Measurements from ENCODE around the gene PTPRF.

Gene PTPRF

DNA sequence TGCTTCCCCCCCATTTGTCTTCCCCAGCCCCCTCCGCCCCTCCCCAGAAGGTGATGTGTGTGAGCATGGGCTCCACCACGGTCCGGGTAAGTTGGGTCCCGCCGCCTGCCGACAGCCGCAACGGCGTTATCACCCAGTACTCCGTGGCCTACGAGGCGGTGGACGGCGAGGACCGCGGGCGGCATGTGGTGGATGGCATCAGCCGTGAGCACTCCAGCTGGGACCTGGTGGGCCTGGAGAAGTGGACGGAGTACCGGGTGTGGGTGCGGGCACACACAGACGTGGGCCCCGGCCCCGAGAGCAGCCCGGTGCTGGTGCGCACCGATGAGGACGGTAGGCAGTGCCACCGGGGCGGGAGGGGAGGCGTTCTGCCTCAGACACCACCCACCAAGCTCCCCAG, 67.0 kb downstream of the PTPRF start:
- no peaks in the 10 kb centered on the region for H3K9me3 ChIP-seq (ENCODE audit: control insufficient read depth in 2 of 2, low read length in 2 of 2)
- no peaks in the 10 kb centered on the region for H3K27me3 ChIP-seq (ENCODE audit: control insufficient read depth in 1 of 2, insufficient read depth in 2 of 2, low read length in 2 of 2)
- H3K4me3 ChIP-seq (ENCODE audit: low read length in 2 of 2): no peak overlapping the region
- H3K36me3 ChIP-seq (ENCODE audit: control insufficient read depth in 2 of 2, insufficient read depth in 2 of 2, low read length in 2 of 2): peaks cover 3 to 21% of the 10 kb centered on the region in 2 donors
- no peaks in the 10 kb centered on the region for H3K4me1 ChIP-seq (ENCODE audit: control insufficient read depth, insufficient read depth, low read length)
- H3K9ac ChIP-seq (ENCODE audit: low read length in 2 of 2): no peak overlapping the region
- no peak overlapping the region for H3K27ac ChIP-seq (ENCODE audit: low read length)

DNA sequence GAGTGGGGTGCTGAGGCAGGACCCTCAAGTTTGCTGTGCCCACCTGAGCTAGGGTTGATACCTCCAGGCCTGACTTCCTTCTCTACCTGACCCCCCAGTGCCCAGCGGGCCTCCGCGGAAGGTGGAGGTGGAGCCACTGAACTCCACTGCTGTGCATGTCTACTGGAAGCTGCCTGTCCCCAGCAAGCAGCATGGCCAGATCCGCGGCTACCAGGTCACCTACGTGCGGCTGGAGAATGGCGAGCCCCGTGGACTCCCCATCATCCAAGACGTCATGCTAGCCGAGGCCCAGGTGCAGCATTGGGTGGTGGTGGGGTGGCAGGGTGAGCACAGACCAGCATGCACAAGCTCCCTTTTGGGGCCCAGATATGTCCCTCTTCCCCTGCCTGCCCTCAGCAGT, 67.9 kb downstream of the PTPRF start:
- H3K36me3 ChIP-seq (ENCODE audit: control insufficient read depth in 2 of 2, insufficient read depth in 2 of 2, low read length in 2 of 2): peaks cover 0 to 16% of the 10 kb centered on the region in 2 donors
- no peaks in the 10 kb centered on the region for H3K27me3 ChIP-seq (ENCODE audit: control insufficient read depth in 1 of 2, insufficient read depth in 2 of 2, low read length in 2 of 2)
- no peak overlapping the region for H3K4me3 ChIP-seq (ENCODE audit: low read length in 2 of 2)
- no peak overlapping the region for H3K27ac ChIP-seq (ENCODE audit: low read length)
- H3K9ac ChIP-seq (ENCODE audit: low read length in 2 of 2): no peak overlapping the region
- no peaks in the 10 kb centered on the region for H3K9me3 ChIP-seq (ENCODE audit: control insufficient read depth in 2 of 2, low read length in 2 of 2)
- H3K4me1 ChIP-seq (ENCODE audit: control insufficient read depth, insufficient read depth, low read length): no peaks in the 10 kb centered on the region

DNA sequence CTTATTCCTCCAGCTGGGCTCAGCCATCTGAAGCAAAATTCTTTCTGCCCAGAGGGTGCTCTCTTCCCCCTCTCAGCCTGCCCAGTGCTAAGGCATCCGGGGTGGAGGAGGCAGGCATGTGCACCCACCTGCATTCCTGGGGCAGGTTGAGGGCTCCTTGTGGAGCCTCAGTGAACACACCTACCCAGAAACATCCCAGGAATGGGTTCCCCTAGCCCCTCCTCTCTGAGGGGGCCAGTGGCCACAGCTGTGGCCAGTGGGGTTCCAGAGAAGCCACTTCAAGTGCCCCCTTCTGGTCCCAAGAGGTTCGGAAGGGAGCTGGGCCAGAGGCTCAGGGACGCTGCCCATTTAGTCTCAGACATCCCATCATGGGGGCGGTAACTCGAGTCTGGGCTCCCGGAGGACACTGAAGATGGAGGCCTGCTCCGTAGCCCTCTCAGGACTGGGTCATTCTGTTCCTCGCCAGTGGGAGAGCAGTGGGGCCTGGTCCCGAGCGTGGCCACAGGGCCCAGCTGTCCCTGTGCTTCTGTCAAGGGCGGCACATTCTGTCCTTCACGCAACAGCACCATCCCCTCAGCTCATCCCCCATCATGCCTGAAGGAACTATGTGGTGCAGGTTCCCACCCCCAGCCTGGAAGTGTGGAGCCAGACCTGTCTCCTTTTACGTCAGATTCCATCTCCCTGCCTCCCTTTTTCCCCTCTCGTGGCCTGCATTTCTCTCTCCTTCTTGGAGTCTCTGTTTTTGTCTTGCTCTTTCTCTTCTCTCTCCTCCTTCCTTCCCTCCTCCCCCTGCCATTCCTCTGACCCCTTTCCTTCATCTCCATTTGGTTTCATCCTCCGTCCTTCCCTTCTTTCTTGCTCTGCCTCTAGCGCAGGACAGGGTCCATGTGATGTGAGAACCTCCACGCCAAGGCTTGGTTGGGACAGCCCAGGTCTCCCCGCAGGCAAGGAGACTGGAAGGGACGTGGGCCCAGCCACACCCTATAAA, 69.6 kb downstream of the PTPRF start:
- Histone ChIP-seq H3K9ac (ENCODE audit: low read length in 2 of 2) (no peak overlapping the region), H3K4me1 (ENCODE audit: control insufficient read depth, insufficient read depth, low read length) (no peaks in the 10 kb centered on the region), H3K27ac (ENCODE audit: low read length) (no peak overlapping the region), H3K36me3 (ENCODE audit: control insufficient read depth in 2 of 2, insufficient read depth in 2 of 2, low read length in 2 of 2) (peaks cover 7 to 24% of the 10 kb centered on the region in 2 donors), H3K9me3 (ENCODE audit: control insufficient read depth in 2 of 2, low read length in 2 of 2) (no peaks in the 10 kb centered on the region), H3K27me3 (ENCODE audit: control insufficient read depth in 1 of 2, insufficient read depth in 2 of 2, low read length in 2 of 2) (no peaks in the 10 kb centered on the region), H3K4me3 (ENCODE audit: low read length in 2 of 2) (no peak overlapping the region)

DNA sequence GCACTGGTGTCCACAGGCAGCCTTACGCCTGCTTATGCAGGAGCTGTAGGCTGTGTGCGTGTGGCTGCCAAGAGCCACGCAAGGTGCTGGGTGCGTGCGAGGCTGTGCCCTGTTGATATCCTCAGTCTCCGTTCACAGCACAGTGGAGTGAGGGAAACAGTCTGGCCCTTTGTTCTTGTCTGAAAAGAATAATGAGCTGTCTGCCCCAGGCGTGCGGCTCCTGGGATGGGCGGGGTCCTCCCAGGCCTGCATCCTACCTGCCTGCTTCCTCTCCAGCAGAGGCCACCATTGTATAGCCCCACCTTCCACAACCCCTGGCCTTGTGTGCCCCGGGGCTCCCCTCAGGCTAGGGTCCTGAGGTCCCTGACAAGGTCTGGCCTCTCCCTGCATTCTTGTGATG, 72.3 kb downstream of the PTPRF start:
- Histone ChIP-seq H3K27me3 (ENCODE audit: control insufficient read depth in 1 of 2, insufficient read depth in 2 of 2, low read length in 2 of 2) (no peaks in the 10 kb centered on the region), H3K36me3 (ENCODE audit: control insufficient read depth in 2 of 2, insufficient read depth in 2 of 2, low read length in 2 of 2) (peaks cover 17 to 38% of the 10 kb centered on the region in 2 donors), H3K9me3 (ENCODE audit: control insufficient read depth in 2 of 2, low read length in 2 of 2) (no peaks in the 10 kb centered on the region), H3K4me1 (ENCODE audit: control insufficient read depth, insufficient read depth, low read length) (no peaks in the 10 kb centered on the region), H3K4me3 (ENCODE audit: low read length in 2 of 2) (no peak overlapping the region), H3K27ac (ENCODE audit: low read length) (no peak overlapping the region), H3K9ac (ENCODE audit: low read length in 2 of 2) (no peak overlapping the region)

DNA sequence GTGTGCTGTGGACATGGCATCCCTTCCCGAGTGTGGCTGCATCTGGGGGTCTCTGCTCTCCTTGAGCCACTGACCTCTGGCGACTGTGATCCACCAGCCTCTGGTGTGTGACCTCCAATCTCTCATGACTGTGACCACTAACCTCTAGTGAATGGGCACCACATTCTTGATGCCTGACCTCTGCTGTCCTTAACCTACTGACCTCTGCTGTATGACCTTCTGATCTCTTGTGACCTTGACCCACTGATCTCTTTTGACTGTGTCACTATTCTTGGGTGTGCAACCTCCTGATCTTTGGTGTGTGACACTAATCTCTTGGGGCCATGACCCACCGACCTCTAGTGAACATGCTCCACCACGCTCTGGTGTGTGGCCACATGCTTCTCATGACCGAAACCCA, 73.5 kb downstream of the PTPRF start:
- H3K36me3 ChIP-seq (ENCODE audit: control insufficient read depth in 2 of 2, insufficient read depth in 2 of 2, low read length in 2 of 2): peaks cover 22 to 44% of the 10 kb centered on the region in 2 donors
- H3K9me3 ChIP-seq (ENCODE audit: control insufficient read depth in 2 of 2, low read length in 2 of 2): no peaks in the 10 kb centered on the region
- H3K27ac ChIP-seq (ENCODE audit: low read length): no peak overlapping the region

DNA sequence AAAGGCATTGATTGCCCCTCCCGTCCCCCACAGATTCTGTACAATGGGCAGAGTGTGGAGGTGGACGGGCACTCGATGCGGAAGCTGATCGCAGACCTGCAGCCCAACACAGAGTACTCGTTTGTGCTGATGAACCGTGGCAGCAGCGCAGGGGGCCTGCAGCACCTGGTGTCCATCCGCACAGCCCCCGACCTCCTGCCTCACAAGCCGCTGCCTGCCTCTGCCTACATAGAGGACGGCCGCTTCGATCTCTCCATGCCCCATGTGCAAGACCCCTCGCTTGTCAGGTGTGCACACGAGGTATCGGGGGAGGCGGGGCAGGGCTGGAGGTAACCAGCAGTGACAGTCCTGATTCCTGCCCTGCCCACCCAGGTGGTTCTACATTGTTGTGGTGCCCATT, 74.5 kb downstream of the PTPRF start:
- Histone ChIP-seq H3K9me3 (ENCODE audit: control insufficient read depth in 2 of 2, low read length in 2 of 2) (no peaks in the 10 kb centered on the region), H3K36me3 (ENCODE audit: control insufficient read depth in 2 of 2, insufficient read depth in 2 of 2, low read length in 2 of 2) (peaks cover 32 to 52% of the 10 kb centered on the region in 2 donors), H3K27me3 (ENCODE audit: control insufficient read depth in 1 of 2, insufficient read depth in 2 of 2, low read length in 2 of 2) (no peaks in the 10 kb centered on the region)

More for the DNA sequence above, 73.5 kb downstream of the PTPRF start:
- no peak overlapping the region for H3K9ac ChIP-seq (ENCODE audit: low read length in 2 of 2)
- no peaks in the 10 kb centered on the region for H3K27me3 ChIP-seq (ENCODE audit: control insufficient read depth in 1 of 2, insufficient read depth in 2 of 2, low read length in 2 of 2)
- no peak overlapping the region for H3K4me3 ChIP-seq (ENCODE audit: low read length in 2 of 2)
- H3K4me1 ChIP-seq (ENCODE audit: control insufficient read depth, insufficient read depth, low read length): no peaks in the 10 kb centered on the region

DNA sequence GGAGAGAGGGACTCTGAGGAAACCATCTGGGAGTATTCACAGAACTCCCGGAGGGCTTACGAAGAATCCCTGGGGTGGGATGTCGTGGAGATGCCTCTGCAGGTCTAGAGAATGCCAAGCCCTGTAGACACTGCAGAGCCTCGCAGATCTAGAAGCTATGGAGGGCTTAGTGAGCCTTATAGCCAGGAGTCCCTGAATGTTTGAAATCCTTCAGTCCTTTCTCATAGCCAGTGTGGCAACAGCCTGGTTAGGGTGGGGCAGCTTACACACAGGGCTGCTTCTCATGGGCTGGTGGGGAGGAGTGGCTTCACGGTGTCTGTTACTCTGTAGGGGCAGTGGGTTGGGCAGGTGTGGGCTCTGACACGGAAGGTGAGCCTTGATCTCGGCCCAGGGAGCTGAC, 75.1 kb downstream of the PTPRF start:
- Histone ChIP-seq H3K4me1 (ENCODE audit: control insufficient read depth, insufficient read depth, low read length) (no peaks in the 10 kb centered on the region), H3K36me3 (ENCODE audit: control insufficient read depth in 2 of 2, insufficient read depth in 2 of 2, low read length in 2 of 2) (peaks cover 32 to 50% of the 10 kb centered on the region in 2 donors), H3K9me3 (ENCODE audit: control insufficient read depth in 2 of 2, low read length in 2 of 2) (no peaks in the 10 kb centered on the region), H3K27me3 (ENCODE audit: control insufficient read depth in 1 of 2, insufficient read depth in 2 of 2, low read length in 2 of 2) (no peaks in the 10 kb centered on the region), H3K9ac (ENCODE audit: low read length in 2 of 2) (no peak overlapping the region), H3K4me3 (ENCODE audit: low read length in 2 of 2) (no peak overlapping the region), H3K27ac (ENCODE audit: low read length) (no peak overlapping the region)

More for the DNA sequence above, 74.5 kb downstream of the PTPRF start:
- no peak overlapping the region for H3K4me3 ChIP-seq (ENCODE audit: low read length in 2 of 2)
- H3K4me1 ChIP-seq (ENCODE audit: control insufficient read depth, insufficient read depth, low read length): no peaks in the 10 kb centered on the region
- H3K9ac ChIP-seq (ENCODE audit: low read length in 2 of 2): no peak overlapping the region
- H3K27ac ChIP-seq (ENCODE audit: low read length): no peak overlapping the region

DNA sequence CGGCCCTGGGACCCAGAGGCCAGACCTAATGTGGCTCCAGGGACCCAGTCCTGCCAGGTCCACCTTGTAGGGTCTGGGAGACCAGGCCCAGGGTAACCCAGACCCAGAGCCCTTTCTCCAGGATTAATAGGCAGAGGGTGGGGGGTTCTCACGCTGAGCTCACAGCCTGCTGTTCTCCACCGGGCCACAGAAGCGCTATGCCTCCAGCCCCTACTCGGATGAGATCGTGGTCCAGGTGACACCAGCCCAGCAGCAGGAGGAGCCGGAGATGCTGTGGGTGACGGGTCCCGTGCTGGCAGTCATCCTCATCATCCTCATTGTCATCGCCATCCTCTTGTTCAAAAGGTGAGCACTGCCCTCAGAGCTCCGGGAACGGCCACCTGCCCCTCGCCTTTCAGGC, 75.9 kb downstream of the PTPRF start:
- H3K27ac ChIP-seq (ENCODE audit: low read length): no peak overlapping the region
- no peaks in the 10 kb centered on the region for H3K4me1 ChIP-seq (ENCODE audit: control insufficient read depth, insufficient read depth, low read length)
- peaks cover 35 to 51% of the 10 kb centered on the region in 2 donors for H3K36me3 ChIP-seq (ENCODE audit: control insufficient read depth in 2 of 2, insufficient read depth in 2 of 2, low read length in 2 of 2)
- no peaks in the 10 kb centered on the region for H3K27me3 ChIP-seq (ENCODE audit: control insufficient read depth in 1 of 2, insufficient read depth in 2 of 2, low read length in 2 of 2)
- H3K4me3 ChIP-seq (ENCODE audit: low read length in 2 of 2): no peak overlapping the region
- no peaks in the 10 kb centered on the region for H3K9me3 ChIP-seq (ENCODE audit: control insufficient read depth in 2 of 2, low read length in 2 of 2)
- no peak overlapping the region for H3K9ac ChIP-seq (ENCODE audit: low read length in 2 of 2)

DNA sequence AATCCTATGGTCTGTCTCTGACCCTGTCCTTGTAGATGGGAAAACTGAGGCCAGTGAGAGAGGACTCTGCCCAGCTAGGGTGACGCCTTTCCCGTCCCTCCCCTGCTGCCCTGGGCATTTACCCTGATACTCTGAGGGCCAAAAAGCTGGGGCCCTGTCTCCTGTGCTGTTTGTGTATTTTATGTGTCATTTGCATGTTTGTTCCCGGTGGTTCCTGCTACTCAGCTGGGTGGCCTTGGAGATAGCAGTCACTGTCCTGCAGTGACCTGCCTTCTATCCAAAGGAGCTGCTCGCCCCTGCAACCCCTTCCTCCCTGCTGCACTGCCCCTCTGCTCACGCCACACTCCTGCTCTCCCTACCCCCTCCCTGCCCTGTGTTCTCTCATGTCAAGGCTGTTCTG, 78.1 kb downstream of the PTPRF start:
- Histone ChIP-seq H3K4me3 (ENCODE audit: low read length in 2 of 2) (no peak overlapping the region), H3K9me3 (ENCODE audit: control insufficient read depth in 2 of 2, low read length in 2 of 2) (no peaks in the 10 kb centered on the region), H3K27ac (ENCODE audit: low read length) (no peak overlapping the region), H3K36me3 (ENCODE audit: control insufficient read depth in 2 of 2, insufficient read depth in 2 of 2, low read length in 2 of 2) (peaks cover 40 to 62% of the 10 kb centered on the region in 2 donors), H3K9ac (ENCODE audit: low read length in 2 of 2) (no peak overlapping the region), H3K4me1 (ENCODE audit: control insufficient read depth, insufficient read depth, low read length) (no peaks in the 10 kb centered on the region), H3K27me3 (ENCODE audit: control insufficient read depth in 1 of 2, insufficient read depth in 2 of 2, low read length in 2 of 2) (no peaks in the 10 kb centered on the region)

DNA sequence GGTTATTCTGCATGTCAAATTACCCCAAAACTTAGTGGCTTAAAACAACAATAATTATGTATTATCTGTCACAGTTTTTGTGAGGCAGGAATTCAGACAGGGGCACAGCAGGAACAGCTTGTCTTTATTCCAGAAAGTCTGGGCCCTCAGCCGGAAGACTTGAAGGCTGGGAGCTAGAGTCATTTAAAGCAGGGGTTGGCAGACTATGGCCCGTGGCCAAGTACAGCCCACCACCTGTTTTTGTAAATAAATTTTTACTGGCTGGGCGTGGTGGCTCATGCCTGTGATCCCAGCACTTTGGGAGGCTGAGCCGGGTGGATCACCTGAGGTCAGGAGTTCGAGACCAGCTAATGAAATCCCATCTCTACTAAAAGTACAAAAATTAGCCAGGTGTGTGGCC, 79.7 kb downstream of the PTPRF start:
- Histone ChIP-seq H3K9ac (ENCODE audit: low read length in 2 of 2) (no peak overlapping the region), H3K27me3 (ENCODE audit: control insufficient read depth in 1 of 2, insufficient read depth in 2 of 2, low read length in 2 of 2) (no peaks in the 10 kb centered on the region), H3K27ac (ENCODE audit: low read length) (no peak overlapping the region), H3K9me3 (ENCODE audit: control insufficient read depth in 2 of 2, low read length in 2 of 2) (no peaks in the 10 kb centered on the region), H3K4me3 (ENCODE audit: low read length in 2 of 2) (no peak overlapping the region), H3K4me1 (ENCODE audit: control insufficient read depth, insufficient read depth, low read length) (no peaks in the 10 kb centered on the region), H3K36me3 (ENCODE audit: control insufficient read depth in 2 of 2, insufficient read depth in 2 of 2, low read length in 2 of 2) (peaks cover 33 to 57% of the 10 kb centered on the region in 2 donors)

DNA sequence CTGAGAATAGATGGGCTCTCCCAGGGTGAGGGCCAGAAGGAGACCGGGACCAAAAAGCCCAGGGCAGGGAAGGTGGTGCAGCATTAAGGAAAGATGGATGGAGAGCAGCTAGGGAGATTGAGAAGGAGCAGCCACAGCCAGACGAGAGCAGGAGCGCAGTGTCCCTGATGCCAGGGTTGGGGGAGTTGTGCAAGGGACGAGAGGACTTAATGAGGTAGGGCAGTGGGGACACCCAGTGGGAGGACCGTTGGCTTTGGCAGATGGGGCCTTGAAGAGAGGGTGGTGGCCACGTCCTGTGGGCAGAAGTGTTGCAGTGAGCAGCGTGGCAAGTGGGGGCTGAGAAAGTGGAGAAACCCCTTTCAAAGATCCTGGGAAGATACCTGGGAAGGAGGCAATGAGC, 81.3 kb downstream of the PTPRF start:
- no peaks in the 10 kb centered on the region for H3K4me1 ChIP-seq (ENCODE audit: control insufficient read depth, insufficient read depth, low read length)
- no peak overlapping the region for H3K9ac ChIP-seq (ENCODE audit: low read length in 2 of 2)
- no peak overlapping the region for H3K27ac ChIP-seq (ENCODE audit: low read length)
- H3K9me3 ChIP-seq (ENCODE audit: control insufficient read depth in 2 of 2, low read length in 2 of 2): no peaks in the 10 kb centered on the region
- no peak overlapping the region for H3K4me3 ChIP-seq (ENCODE audit: low read length in 2 of 2)
- H3K27me3 ChIP-seq (ENCODE audit: control insufficient read depth in 1 of 2, insufficient read depth in 2 of 2, low read length in 2 of 2): no peaks in the 10 kb centered on the region
- H3K36me3 ChIP-seq (ENCODE audit: control insufficient read depth in 2 of 2, insufficient read depth in 2 of 2, low read length in 2 of 2): peaks cover 30 to 49% of the 10 kb centered on the region in 2 donors
